ENCODE data around the gene POC1A.

The POC1A gene

GRCh38 chr3:52077925-52078324 lies 76.3 kb downstream of the POC1A start:
- no peak for TF ChIP-seq CTCF (IDR thresholded peaks at IDR 0.05; ENCODE audit: borderline replicate concordance, control extremely low read depth, extremely low read depth, insufficient read depth, missing control alignments)
- DNase-seq (ENCODE audit: low spot score) = no peak
- in situ Hi-C loops (cut with MboI; ENCODE audit: low sequenced_read_pairs, unreplicated experiment) = no loop called here

GRCh38 chr3:52076896-52077780 lies 77.1 kb downstream of the POC1A start:
- no peak for TF ChIP-seq CTCF (IDR thresholded peaks at IDR 0.05; ENCODE audit: borderline replicate concordance, control extremely low read depth, extremely low read depth, insufficient read depth, missing control alignments)
- DNase-seq (ENCODE audit: low spot score) = no peak
- in situ Hi-C loops (cut with MboI; ENCODE audit: low sequenced_read_pairs, unreplicated experiment) = no loop called here

GRCh38 chr3:52073490-52073889 lies 80.7 kb downstream of the POC1A start:
- DNase-seq (ENCODE audit: low spot score) = no peak
- TF ChIP-seq CTCF (IDR thresholded peaks at IDR 0.05; ENCODE audit: borderline replicate concordance, control extremely low read depth, extremely low read depth, insufficient read depth, missing control alignments) = no peak
- in situ Hi-C loops (cut with MboI; ENCODE audit: low sequenced_read_pairs, unreplicated experiment) = no loop called here

GRCh38 chr3:52072471-52072870 lies 81.8 kb downstream of the POC1A start:
- in situ Hi-C loops (cut with MboI; ENCODE audit: low sequenced_read_pairs, unreplicated experiment) = no loop called here
- no peak for DNase-seq (ENCODE audit: low spot score)
- TF ChIP-seq CTCF (IDR thresholded peaks at IDR 0.05; ENCODE audit: borderline replicate concordance, control extremely low read depth, extremely low read depth, insufficient read depth, missing control alignments) = no peak

- DNase-seq (ENCODE audit: low spot score) = no peak
- in situ Hi-C loops (cut with MboI; ENCODE audit: low sequenced_read_pairs, unreplicated experiment) = no loop called here
- TF ChIP-seq CTCF (IDR thresholded peaks at IDR 0.05; ENCODE audit: borderline replicate concordance, control extremely low read depth, extremely low read depth, insufficient read depth, missing control alignments) = no peak
Measured at GRCh38 chr3:52072020-52072419, 82.2 kb downstream of the POC1A start.

- no peak for DNase-seq (ENCODE audit: low spot score)
- in situ Hi-C loops (cut with MboI; ENCODE audit: low sequenced_read_pairs, unreplicated experiment) = no loop called here
- TF ChIP-seq CTCF (IDR thresholded peaks at IDR 0.05; ENCODE audit: borderline replicate concordance, control extremely low read depth, extremely low read depth, insufficient read depth, missing control alignments) = no peak
Measured at GRCh38 chr3:52070724-52071621, 83.2 kb downstream of the POC1A start.
